Stimulated activated effector memory CD8-positive, alpha-beta T cell treated with anti-CD3 and anti-CD28 coated beads, Interleukin-12 subunit alpha, Interleukin-12 subunit beta, amount 100 ng/mL, for 72 hours (primary cell): Measurements from ENCODE around the gene NID1.

ENCODE experiments used
- ATAC-seq: fragments of 150-1000 bp; cut with Tn5 transposase; 2 replicates; pipeline ENCODE4 v1.10.0; 2021
- DNase-seq, 2 donors: peaks; one replicate each; pipeline ENCODE4 v3.0.0; 2021 to 2022; ENCODE audit warnings: low spot score in 2 of 2
- H3K27ac Mint-ChIP-seq: one replicate; pipeline ENCODE4 v1.8.0; 2022; ENCODE audit warnings: mild to moderate bottlenecking, mixed read lengths
- H3K36me3 Mint-ChIP-seq: one replicate; pipeline ENCODE4 v1.8.0; 2022; ENCODE audit warnings: mild to moderate bottlenecking, mixed read lengths
- H3K4me1 Mint-ChIP-seq: one replicate; pipeline ENCODE4 v1.8.0; 2022; ENCODE audit warnings: mixed read lengths
- H3K4me3 Mint-ChIP-seq: one replicate; pipeline ENCODE4 v1.8.0; 2022; ENCODE audit warnings: mild to moderate bottlenecking, mixed read lengths
- H3K9me3 Mint-ChIP-seq: one replicate; pipeline ENCODE4 v1.8.0; 2022; ENCODE audit warnings: mixed read lengths

Gene NID1

GRCh38 chr1:235954306-235955283 is 110.3 kb downstream of the NID1 start:
- Mint-ChIP-seq H3K9me3 (no peaks in the 10 kb centered on the region), H3K4me1 (peaks cover 35% of the 10 kb centered on the region), H3K27ac (peak overlapping the region; percentile 51), H3K4me3 (peak overlapping the region; percentile 4), H3K36me3 (peaks cover 5% of the 10 kb centered on the region)
- DNase-seq = peak in 1 of 2 donors; percentile 66
- peak; percentile 75 for ATAC-seq

GRCh38 chr1:235953801-235954200 is 111.1 kb downstream of the NID1 start:
- Mint-ChIP-seq H3K36me3 (peaks cover 5% of the 10 kb centered on the region), H3K9me3 (no peaks in the 10 kb centered on the region), H3K27ac (peak overlapping the region; percentile 51), H3K4me1 (peaks cover 35% of the 10 kb centered on the region), H3K4me3 (peak overlapping the region; percentile 4)
- DNase-seq (no peak), ATAC-seq (no peak)

GRCh38 chr1:235952950-235953615 is 111.8 kb downstream of the NID1 start:
- DNase-seq = peak in 1 of 2 donors; percentile 63
- Mint-ChIP-seq H3K4me3 (no peak overlapping the region), H3K27ac (peak overlapping the region; percentile 44)

GRCh38 chr1:235951661-235952060 is 113.2 kb downstream of the NID1 start:
- Mint-ChIP-seq H3K27ac (no peak overlapping the region), H3K9me3 (no peaks in the 10 kb centered on the region), H3K4me3 (no peak overlapping the region), H3K36me3 (peaks cover 5% of the 10 kb centered on the region), H3K4me1 (peaks cover 36% of the 10 kb centered on the region)
- DNase-seq (no peak), ATAC-seq (no peak)

More at GRCh38 chr1:235952950-235953615, 111.8 kb downstream of the NID1 start:
- Mint-ChIP-seq H3K36me3 (peaks cover 5% of the 10 kb centered on the region), H3K4me1 (peaks cover 35% of the 10 kb centered on the region), H3K9me3 (no peaks in the 10 kb centered on the region)
- peak; percentile 98 for ATAC-seq

- peaks cover 41% of the 10 kb centered on the region for H3K4me1 Mint-ChIP-seq
- no peak overlapping the region for H3K27ac Mint-ChIP-seq
- H3K36me3 Mint-ChIP-seq = peaks cover 5% of the 10 kb centered on the region
- no peaks in the 10 kb centered on the region for H3K9me3 Mint-ChIP-seq
- no peak for ATAC-seq
- H3K4me3 Mint-ChIP-seq = no peak overlapping the region
- no peak for DNase-seq
Measured at GRCh38 chr1:235950318-235950717, 114.6 kb downstream of the NID1 start.

GRCh38 chr1:235948774-235949427 is 116.0 kb downstream of the NID1 start:
- Mint-ChIP-seq H3K36me3 (peaks cover 5% of the 10 kb centered on the region), H3K4me3 (no peak overlapping the region), H3K9me3 (no peaks in the 10 kb centered on the region), H3K27ac (no peak overlapping the region), H3K4me1 (peaks cover 37% of the 10 kb centered on the region)
- ATAC-seq = no peak
- DNase-seq = no peak

GRCh38 chr1:235947989-235948388 is 116.9 kb downstream of the NID1 start:
- Mint-ChIP-seq H3K4me1 (peaks cover 33% of the 10 kb centered on the region), H3K9me3 (no peaks in the 10 kb centered on the region), H3K36me3 (peaks cover 3% of the 10 kb centered on the region), H3K27ac (no peak overlapping the region), H3K4me3 (no peak overlapping the region)
- ATAC-seq = no peak
- no peak for DNase-seq

- Mint-ChIP-seq H3K27ac (peak overlapping the region; percentile 12), H3K9me3 (no peaks in the 10 kb centered on the region), H3K4me3 (peak overlapping the region; percentile 14), H3K36me3 (no peaks in the 10 kb centered on the region), H3K4me1 (peaks cover 34% of the 10 kb centered on the region)
- DNase-seq (no peak), ATAC-seq (peak; percentile 62)
Measured at GRCh38 chr1:235946571-235946981, 118.3 kb downstream of the NID1 start.

GRCh38 chr1:235945775-235946570 is 118.9 kb downstream of the NID1 start:
- Mint-ChIP-seq H3K4me3 (peak overlapping the region; percentile 14), H3K9me3 (no peaks in the 10 kb centered on the region), H3K4me1 (peaks cover 35% of the 10 kb centered on the region), H3K36me3 (no peaks in the 10 kb centered on the region), H3K27ac (peak overlapping the region; percentile 12)
- DNase-seq (no peak), ATAC-seq (peak; percentile 55)

GRCh38 chr1:235943581-235944114 is 121.2 kb downstream of the NID1 start:
- H3K4me3 Mint-ChIP-seq = no peak overlapping the region
- ATAC-seq = no peak
- DNase-seq = no peak
- no peak overlapping the region for H3K27ac Mint-ChIP-seq
- H3K36me3 Mint-ChIP-seq = no peaks in the 10 kb centered on the region
- peaks cover 2% of the 10 kb centered on the region for H3K9me3 Mint-ChIP-seq
- H3K4me1 Mint-ChIP-seq = peaks cover 58% of the 10 kb centered on the region

GRCh38 chr1:235942979-235943575 is 121.8 kb downstream of the NID1 start:
- Mint-ChIP-seq H3K4me1 (peaks cover 64% of the 10 kb centered on the region), H3K36me3 (no peaks in the 10 kb centered on the region), H3K4me3 (no peak overlapping the region), H3K27ac (no peak overlapping the region), H3K9me3 (peaks cover 2% of the 10 kb centered on the region)
- ATAC-seq (no peak), DNase-seq (no peak)

GRCh38 chr1:235942625-235942934 is 122.3 kb downstream of the NID1 start:
- Mint-ChIP-seq H3K9me3 (peaks cover 2% of the 10 kb centered on the region), H3K4me1 (peaks cover 65% of the 10 kb centered on the region), H3K27ac (peak overlapping the region; percentile 11), H3K36me3 (no peaks in the 10 kb centered on the region), H3K4me3 (no peak overlapping the region)
- ATAC-seq = no peak
- no peak for DNase-seq

GRCh38 chr1:235941876-235942624 is 122.8 kb downstream of the NID1 start:
- DNase-seq (no peak), ATAC-seq (no peak)
- peaks cover 2% of the 10 kb centered on the region for H3K9me3 Mint-ChIP-seq
- peaks cover 70% of the 10 kb centered on the region for H3K4me1 Mint-ChIP-seq
- peak overlapping the region; percentile 11 for H3K27ac Mint-ChIP-seq
- H3K4me3 Mint-ChIP-seq = no peak overlapping the region
- no peaks in the 10 kb centered on the region for H3K36me3 Mint-ChIP-seq

- H3K4me1 Mint-ChIP-seq = peaks cover 69% of the 10 kb centered on the region
Measured at GRCh38 chr1:235940285-235940684, 124.6 kb downstream of the NID1 start.

More at GRCh38 chr1:235940285-235940684, 124.6 kb downstream of the NID1 start:
- peak overlapping the region; percentile 89 for H3K27ac Mint-ChIP-seq
- DNase-seq (no peak), ATAC-seq (no peak)
- H3K4me3 Mint-ChIP-seq = no peak overlapping the region
- H3K36me3 Mint-ChIP-seq = no peaks in the 10 kb centered on the region
- H3K9me3 Mint-ChIP-seq = peaks cover 2% of the 10 kb centered on the region
